Measurements from ENCODE around the gene TTC4. TPM values are rescaled to one million over a fixed set of nuclear protein-coding genes. Genes with fewer than 3 reads are reported as not detected.
A peak's percentile ranks its signal among the peaks of the same experiment; 100 is the strongest.

The TTC4 gene
- total and polyA plus RNA-seq, 9 donors = 23.4 to 30.8 (median 25.3) TPM

DNA sequence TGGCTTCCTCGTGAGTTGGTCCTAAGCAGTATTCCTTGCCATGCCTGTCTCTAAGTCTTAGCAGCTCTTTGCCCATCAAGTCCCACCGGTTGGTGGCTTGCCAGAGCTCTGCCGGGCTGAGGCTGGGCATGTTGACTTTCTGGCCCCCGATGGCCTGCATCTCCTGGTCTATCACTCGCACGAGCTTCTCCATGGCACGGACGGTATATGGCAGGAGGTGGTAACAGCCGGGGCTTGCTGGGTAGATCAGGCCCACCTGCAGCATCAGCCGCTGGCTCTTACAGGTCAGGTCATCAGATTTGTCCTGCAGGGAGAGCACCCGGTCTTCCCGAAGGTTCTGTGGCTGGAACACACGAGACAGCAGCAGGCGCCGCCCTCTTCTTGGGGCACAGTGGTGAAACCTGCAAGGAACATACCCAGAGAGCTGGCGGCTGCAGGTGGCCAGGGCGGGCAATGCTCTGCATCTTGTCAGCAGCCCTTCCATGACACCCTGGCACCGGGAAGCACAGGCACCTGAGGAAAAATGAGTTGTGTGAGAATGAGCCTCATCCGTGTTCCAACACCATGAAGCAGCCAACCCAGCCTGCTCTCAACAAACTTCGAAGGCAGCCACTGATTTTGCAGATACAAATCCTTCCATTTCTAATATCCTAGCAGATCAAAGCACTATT lies 43.2 kb downstream of the TTC4 start:
- WGBS (ENCODE audit: insufficient coverage) = 94% methylated on average over 18 of the region's 20 CpGs

GRCh38 chr1:54763816-54764132 lies 48.1 kb downstream of the TTC4 start:
- Histone ChIP-seq H3K27me3 (ENCODE audit: control insufficient read depth, insufficient read depth, low read length) (no peaks in the 10 kb centered on the region), H3K4me1 (ENCODE audit: control insufficient read depth, insufficient read depth, low read length) (peaks cover 11% of the 10 kb centered on the region), H3K4me3 (ENCODE audit: low read length) (peak overlapping the region; percentile 92), H3K36me3 (ENCODE audit: control insufficient read depth, insufficient read depth, low read length) (peaks cover under 1% of the 10 kb centered on the region), H3K27ac (ENCODE audit: low read length) (peak overlapping the region; percentile 78), H3K9me3 (replicated peaks; ENCODE audit: control insufficient read depth, low read depth, low read length) (no peaks in the 10 kb centered on the region)
- DNase-seq = no peak
- WGBS (ENCODE audit: insufficient coverage) = 5% methylated on average over 8 of the region's 11 CpGs

More for the DNA sequence above, 43.2 kb downstream of the TTC4 start:
- H3K9me3 ChIP-seq (replicated peaks; ENCODE audit: control insufficient read depth, low read depth, low read length) = no peaks in the 10 kb centered on the region
- peaks cover 8% of the 10 kb centered on the region for H3K4me1 ChIP-seq (ENCODE audit: control insufficient read depth, insufficient read depth, low read length)
- DNase-seq = no peak
- no peak overlapping the region for H3K27ac ChIP-seq (ENCODE audit: low read length)
- H3K36me3 ChIP-seq (ENCODE audit: control insufficient read depth, insufficient read depth, low read length) = peaks cover 26% of the 10 kb centered on the region
- H3K27me3 ChIP-seq (ENCODE audit: control insufficient read depth, insufficient read depth, low read length) = no peaks in the 10 kb centered on the region
- no peak overlapping the region for H3K4me3 ChIP-seq (ENCODE audit: low read length)

GRCh38 chr1:54764133-54764921 lies 48.7 kb downstream of the TTC4 start, which contains the start of gene PARS2:
PARS2 (minus strand) TSS chr1:54764523; CDS start chr1:54759161, 5,362 bp downstream.
- Histone ChIP-seq H3K27ac (ENCODE audit: low read length) (peak within 1 kb of the TSS; percentile 78), H3K4me1 (ENCODE audit: control insufficient read depth, insufficient read depth, low read length) (peaks cover 11% of the 10 kb centered on the region), H3K27me3 (ENCODE audit: control insufficient read depth, insufficient read depth, low read length) (no peaks in the 10 kb centered on the region), H3K36me3 (ENCODE audit: control insufficient read depth, insufficient read depth, low read length) (no peaks in the 10 kb centered on the region), H3K4me3 (ENCODE audit: low read length) (peak within 1 kb of the TSS; percentile 92), H3K9me3 (replicated peaks; ENCODE audit: control insufficient read depth, low read depth, low read length) (no peaks in the 10 kb centered on the region)
- WGBS (ENCODE audit: insufficient coverage) = under 1% methylated on average over 51 of the region's 57 CpGs
- DNase-seq = peak; percentile 100

- Histone ChIP-seq H3K27ac (ENCODE audit: low read length) (peak overlapping the region; percentile 56), H3K9me3 (replicated peaks; ENCODE audit: control insufficient read depth, low read depth, low read length) (no peaks in the 10 kb centered on the region), H3K27me3 (ENCODE audit: control insufficient read depth, insufficient read depth, low read length) (no peaks in the 10 kb centered on the region), H3K36me3 (ENCODE audit: control insufficient read depth, insufficient read depth, low read length) (no peaks in the 10 kb centered on the region), H3K4me1 (ENCODE audit: control insufficient read depth, insufficient read depth, low read length) (peaks cover 11% of the 10 kb centered on the region), H3K4me3 (ENCODE audit: low read length) (peak overlapping the region; percentile 42)
- WGBS (ENCODE audit: insufficient coverage) = 81% methylated on average over 7 of the region's 13 CpGs
- no peak for DNase-seq
Measured at GRCh38 chr1:54764922-54765561, 49.4 kb downstream of the TTC4 start.

GRCh38 chr1:54766726-54767125 lies 51.1 kb downstream of the TTC4 start:
- no peak overlapping the region for H3K27ac ChIP-seq (ENCODE audit: low read length)
- no peaks in the 10 kb centered on the region for H3K9me3 ChIP-seq (replicated peaks; ENCODE audit: control insufficient read depth, low read depth, low read length)
- H3K27me3 ChIP-seq (ENCODE audit: control insufficient read depth, insufficient read depth, low read length) = no peaks in the 10 kb centered on the region
- no peak for DNase-seq
- peaks cover 11% of the 10 kb centered on the region for H3K4me1 ChIP-seq (ENCODE audit: control insufficient read depth, insufficient read depth, low read length)
- WGBS (ENCODE audit: insufficient coverage) = no CpG with 5 or more reads among the region's 4 CpGs
- no peaks in the 10 kb centered on the region for H3K36me3 ChIP-seq (ENCODE audit: control insufficient read depth, insufficient read depth, low read length)
- H3K4me3 ChIP-seq (ENCODE audit: low read length) = no peak overlapping the region

DNA sequence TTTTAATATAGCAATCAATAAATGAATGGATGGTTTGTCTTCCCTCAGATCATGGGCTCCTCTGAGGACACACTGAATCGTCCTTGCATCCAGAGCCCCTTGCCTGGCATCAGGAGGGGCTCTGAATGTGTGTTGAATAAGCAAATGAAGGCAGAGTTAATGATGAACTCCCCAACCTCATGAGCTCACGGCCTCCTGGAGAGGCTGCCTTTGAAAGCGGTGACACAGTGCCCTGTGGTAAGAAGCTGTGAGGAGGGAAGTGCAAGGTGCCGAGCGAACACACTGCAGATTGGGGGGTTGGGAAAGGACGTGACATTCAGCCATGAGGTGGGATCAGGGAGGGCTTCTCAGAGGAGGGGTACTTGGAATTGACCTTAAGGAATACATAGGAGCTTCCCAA lies 51.9 kb downstream of the TTC4 start:
- 42% methylated on average over 4 of the region's 6 CpGs for WGBS (ENCODE audit: insufficient coverage)
- DNase-seq = no peak
- Histone ChIP-seq H3K9me3 (replicated peaks; ENCODE audit: control insufficient read depth, low read depth, low read length) (no peaks in the 10 kb centered on the region), H3K36me3 (ENCODE audit: control insufficient read depth, insufficient read depth, low read length) (no peaks in the 10 kb centered on the region), H3K4me1 (ENCODE audit: control insufficient read depth, insufficient read depth, low read length) (peaks cover 11% of the 10 kb centered on the region), H3K4me3 (ENCODE audit: low read length) (no peak overlapping the region), H3K27ac (ENCODE audit: low read length) (no peak overlapping the region), H3K27me3 (ENCODE audit: control insufficient read depth, insufficient read depth, low read length) (no peaks in the 10 kb centered on the region)

DNA sequence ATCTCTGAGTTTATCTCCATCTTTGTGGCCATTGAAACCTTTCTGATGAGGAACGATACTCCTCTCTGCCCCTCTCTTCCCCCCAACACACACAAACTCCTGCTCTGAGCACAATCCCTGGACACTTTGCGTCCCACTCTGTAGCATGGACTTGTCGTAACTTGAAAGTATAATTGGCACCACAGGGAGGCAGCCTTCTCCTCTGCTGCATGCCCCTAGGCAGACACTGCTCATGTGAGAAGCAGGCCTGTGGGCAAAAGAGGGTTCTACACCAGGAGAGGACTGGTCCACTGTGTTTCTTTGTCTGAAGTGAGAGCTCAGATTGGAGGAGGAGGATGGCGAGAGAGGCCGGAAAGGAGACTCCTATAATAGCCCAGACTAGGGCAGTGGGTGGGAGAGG lies 52.4 kb downstream of the TTC4 start:
- Histone ChIP-seq H3K9me3 (replicated peaks; ENCODE audit: control insufficient read depth, low read depth, low read length) (no peaks in the 10 kb centered on the region), H3K27ac (ENCODE audit: low read length) (no peak overlapping the region), H3K4me1 (ENCODE audit: control insufficient read depth, insufficient read depth, low read length) (peaks cover 8% of the 10 kb centered on the region), H3K27me3 (ENCODE audit: control insufficient read depth, insufficient read depth, low read length) (no peaks in the 10 kb centered on the region), H3K4me3 (ENCODE audit: low read length) (no peak overlapping the region), H3K36me3 (ENCODE audit: control insufficient read depth, insufficient read depth, low read length) (no peaks in the 10 kb centered on the region)
- no peak for DNase-seq
- 55% methylated on average over 3 of the region's 5 CpGs for WGBS (ENCODE audit: insufficient coverage)

GRCh38 chr1:54772951-54773350 lies 57.3 kb downstream of the TTC4 start:
- no peak overlapping the region for H3K4me3 ChIP-seq (ENCODE audit: low read length)
- no CpG with 5 or more reads among the region's 2 CpGs for WGBS (ENCODE audit: insufficient coverage)
- no peak for DNase-seq

GRCh38 chr1:54774820-54775498 lies 59.3 kb downstream of the TTC4 start:
- Histone ChIP-seq H3K4me1 (ENCODE audit: control insufficient read depth, insufficient read depth, low read length) (no peaks in the 10 kb centered on the region), H3K36me3 (ENCODE audit: control insufficient read depth, insufficient read depth, low read length) (no peaks in the 10 kb centered on the region), H3K27ac (ENCODE audit: low read length) (no peak overlapping the region), H3K27me3 (ENCODE audit: control insufficient read depth, insufficient read depth, low read length) (peaks cover 8% of the 10 kb centered on the region), H3K4me3 (ENCODE audit: low read length) (no peak overlapping the region), H3K9me3 (replicated peaks; ENCODE audit: control insufficient read depth, low read depth, low read length) (no peaks in the 10 kb centered on the region)
- WGBS (ENCODE audit: insufficient coverage) = 78% methylated on average over 8 of the region's 15 CpGs
- no peak for DNase-seq

More at GRCh38 chr1:54772951-54773350, 57.3 kb downstream of the TTC4 start:
- H3K27me3 ChIP-seq (ENCODE audit: control insufficient read depth, insufficient read depth, low read length) = peaks cover 2% of the 10 kb centered on the region
- no peaks in the 10 kb centered on the region for H3K9me3 ChIP-seq (replicated peaks; ENCODE audit: control insufficient read depth, low read depth, low read length)
- H3K27ac ChIP-seq (ENCODE audit: low read length) = no peak overlapping the region
- no peaks in the 10 kb centered on the region for H3K36me3 ChIP-seq (ENCODE audit: control insufficient read depth, insufficient read depth, low read length)
- no peaks in the 10 kb centered on the region for H3K4me1 ChIP-seq (ENCODE audit: control insufficient read depth, insufficient read depth, low read length)
